ENCODE results near the gene WLS.

Gene WLS

DNA sequence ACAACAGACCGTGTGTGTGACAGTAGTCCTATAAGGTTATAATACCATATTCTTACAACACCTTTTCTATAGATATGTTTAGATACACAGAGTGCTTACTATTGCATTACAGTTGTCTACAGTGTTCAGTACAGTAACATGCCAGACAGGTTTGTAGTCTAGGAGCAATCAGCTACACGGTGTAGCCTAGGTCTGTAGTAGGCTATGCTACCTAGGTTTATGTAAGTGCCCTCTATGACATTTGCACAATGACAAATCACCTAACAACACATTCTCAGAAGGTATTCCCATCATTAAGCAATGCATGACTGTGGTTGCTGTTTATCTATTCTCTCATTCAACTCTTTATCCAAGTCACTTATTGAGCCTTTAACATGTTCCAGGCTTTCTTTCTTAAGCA lies 1.8 kb upstream of the WLS start:
- no peaks in the 10 kb centered on the region for H3K4me1 ChIP-seq
- no peak overlapping the region for H3K4me3 ChIP-seq (ENCODE audit: low read depth, low read length)
- H3K4me2 ChIP-seq (ENCODE audit: low read length) = no peak overlapping the region
- H3K9ac ChIP-seq = no peak overlapping the region
- TF ChIP-seq CTCF (IDR thresholded peaks at IDR 0.05) = no peak
- no peaks in the 10 kb centered on the region for H3K79me2 ChIP-seq
- H3K9me3 ChIP-seq (ENCODE audit: control insufficient read depth, low read length) = no peaks in the 10 kb centered on the region
- no peak overlapping the region for H2AFZ ChIP-seq
- H3K36me3 ChIP-seq (ENCODE audit: control insufficient read depth, insufficient read depth, low read length) = no peaks in the 10 kb centered on the region
- H3K27me3 ChIP-seq (ENCODE audit: control insufficient read depth, insufficient read depth, low read length) = no peaks in the 10 kb centered on the region
- H3K27ac ChIP-seq = no peak overlapping the region

DNA sequence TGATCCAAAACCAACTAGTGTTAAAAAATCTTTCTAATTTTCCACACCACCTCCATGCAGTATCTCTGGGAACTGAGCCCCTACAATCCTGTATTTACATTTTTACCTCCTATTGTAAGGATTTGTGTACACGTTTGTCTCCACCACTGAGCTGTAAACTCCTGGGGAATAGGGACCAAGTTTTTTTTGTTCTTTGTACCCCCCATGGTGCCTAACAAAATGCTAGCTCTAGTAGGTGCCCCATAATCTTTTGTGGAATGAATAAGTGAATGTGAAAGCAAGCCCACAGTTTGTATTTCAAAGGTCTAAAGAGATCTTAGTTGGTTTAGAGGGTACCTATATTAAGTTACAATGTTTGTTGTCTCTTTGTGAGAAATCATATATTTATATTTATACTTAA lies 879 bp upstream of the WLS start:
- Histone ChIP-seq H3K9me3 (ENCODE audit: control insufficient read depth, low read length) (no peaks in the 10 kb centered on the region), H3K36me3 (ENCODE audit: control insufficient read depth, insufficient read depth, low read length) (no peaks in the 10 kb centered on the region), H3K4me3 (ENCODE audit: low read depth, low read length) (no peak overlapping the region), H3K27ac (no peak overlapping the region), H3K79me2 (no peaks in the 10 kb centered on the region), H3K27me3 (ENCODE audit: control insufficient read depth, insufficient read depth, low read length) (no peaks in the 10 kb centered on the region), H2AFZ (peak overlapping the region; percentile 22), H3K9ac (no peak overlapping the region), H3K4me2 (ENCODE audit: low read length) (peak overlapping the region; percentile 88), H3K4me1 (no peaks in the 10 kb centered on the region)
- TF ChIP-seq CTCF (IDR thresholded peaks at IDR 0.05) = no peak

GRCh38 chr1:68231627-68232288 lies 565 bp downstream of the WLS start:
- Histone ChIP-seq H3K27me3 (ENCODE audit: control insufficient read depth, insufficient read depth, low read length) (no peaks in the 10 kb centered on the region), H3K27ac (peak overlapping the region; percentile 11)

DNA sequence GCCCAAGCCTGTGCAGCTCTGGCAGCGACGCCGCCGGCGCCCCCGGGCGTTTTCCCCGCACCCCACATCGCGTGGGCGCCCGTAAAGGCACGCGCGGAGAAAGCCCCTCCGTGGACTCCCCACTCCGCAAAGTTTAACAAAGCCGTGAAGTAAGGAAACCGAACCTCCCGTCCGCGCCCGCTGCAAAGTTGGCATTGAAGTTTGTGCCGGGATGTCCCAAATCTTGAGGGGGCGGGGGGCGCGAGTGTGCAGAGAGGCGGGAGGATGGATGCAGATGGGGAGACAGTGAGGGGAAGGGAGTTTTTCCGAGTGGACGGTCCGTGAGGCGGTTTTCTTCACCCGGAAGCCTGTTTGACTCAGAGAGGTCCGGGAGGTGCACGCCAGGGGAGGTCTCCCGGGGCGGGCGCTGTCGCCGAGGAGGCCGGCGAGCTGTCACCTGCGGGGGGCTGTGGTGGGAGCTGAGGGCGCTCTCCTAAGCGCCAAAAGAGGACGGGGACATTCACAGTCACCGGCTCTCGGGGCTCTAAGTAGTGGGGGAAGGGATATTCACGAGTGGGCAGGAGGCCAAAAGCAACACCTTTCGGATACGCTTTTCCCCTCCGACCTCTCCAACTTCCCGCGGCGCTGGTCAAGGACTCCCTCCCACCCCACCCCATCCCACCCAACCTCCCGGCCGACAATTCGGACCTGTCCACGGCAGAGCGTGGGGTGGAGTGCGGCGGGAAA lies 1.3 kb downstream of the WLS start:
- H3K79me2 ChIP-seq = no peaks in the 10 kb centered on the region
- no peaks in the 10 kb centered on the region for H3K4me1 ChIP-seq
- H3K9me3 ChIP-seq (ENCODE audit: control insufficient read depth, low read length) = no peaks in the 10 kb centered on the region
- H3K27ac ChIP-seq = no peak overlapping the region
- H2AFZ ChIP-seq = peak overlapping the region; percentile 58
- no peaks in the 10 kb centered on the region for H3K36me3 ChIP-seq (ENCODE audit: control insufficient read depth, insufficient read depth, low read length)
- H3K9ac ChIP-seq = no peak overlapping the region
- no peak for TF ChIP-seq CTCF (IDR thresholded peaks at IDR 0.05)
- H3K4me2 ChIP-seq (ENCODE audit: low read length) = peak overlapping the region; percentile 88
- no peaks in the 10 kb centered on the region for H3K27me3 ChIP-seq (ENCODE audit: control insufficient read depth, insufficient read depth, low read length)
- peak overlapping the region; percentile 73 for H3K4me3 ChIP-seq (ENCODE audit: low read depth, low read length)

More at GRCh38 chr1:68231627-68232288, 565 bp downstream of the WLS start:
- Histone ChIP-seq H3K9ac (no peak overlapping the region), H3K79me2 (no peaks in the 10 kb centered on the region), H3K4me3 (ENCODE audit: low read depth, low read length) (peak overlapping the region; percentile 73), H3K36me3 (ENCODE audit: control insufficient read depth, insufficient read depth, low read length) (no peaks in the 10 kb centered on the region), H3K9me3 (ENCODE audit: control insufficient read depth, low read length) (no peaks in the 10 kb centered on the region), H3K4me1 (no peaks in the 10 kb centered on the region), H2AFZ (peak overlapping the region; percentile 58), H3K4me2 (ENCODE audit: low read length) (peak overlapping the region; percentile 88)
- no peak for TF ChIP-seq CTCF (IDR thresholded peaks at IDR 0.05)

DNA sequence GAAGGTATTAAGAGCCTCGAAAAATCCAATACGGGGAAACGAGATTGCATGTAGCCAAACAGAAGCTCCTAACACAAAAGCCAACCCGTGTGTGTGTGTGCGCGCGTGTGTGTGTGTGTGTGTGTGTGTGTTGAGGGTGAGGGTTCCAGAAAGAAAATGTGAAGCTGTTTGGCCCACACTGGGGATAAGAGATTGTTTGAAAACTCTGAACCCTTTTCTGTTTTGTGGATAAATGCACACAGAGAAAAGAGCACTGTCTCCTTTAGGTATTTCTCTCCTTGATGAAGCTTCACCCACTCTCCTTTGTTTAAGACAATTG lies 1.9 kb downstream of the WLS start:
- Histone ChIP-seq H3K9me3 (ENCODE audit: control insufficient read depth, low read length) (no peaks in the 10 kb centered on the region), H3K27me3 (ENCODE audit: control insufficient read depth, insufficient read depth, low read length) (no peaks in the 10 kb centered on the region), H3K9ac (no peak overlapping the region), H3K4me1 (no peaks in the 10 kb centered on the region), H3K4me3 (ENCODE audit: low read depth, low read length) (peak overlapping the region; percentile 73), H3K27ac (no peak overlapping the region), H3K36me3 (ENCODE audit: control insufficient read depth, insufficient read depth, low read length) (no peaks in the 10 kb centered on the region), H3K4me2 (ENCODE audit: low read length) (peak overlapping the region; percentile 88), H2AFZ (peak overlapping the region; percentile 58), H3K79me2 (no peaks in the 10 kb centered on the region)
- no peak for TF ChIP-seq CTCF (IDR thresholded peaks at IDR 0.05)

Data from parathyroid adenoma (tissue), 2 donors.